ENCODE results near the gene GALP.
"Not testable (repeated sequence)": the region's sequence is repeated elsewhere in the genome, so short reads cannot be mapped to it uniquely, and the experiment has no call there.

The GALP gene

DNA sequence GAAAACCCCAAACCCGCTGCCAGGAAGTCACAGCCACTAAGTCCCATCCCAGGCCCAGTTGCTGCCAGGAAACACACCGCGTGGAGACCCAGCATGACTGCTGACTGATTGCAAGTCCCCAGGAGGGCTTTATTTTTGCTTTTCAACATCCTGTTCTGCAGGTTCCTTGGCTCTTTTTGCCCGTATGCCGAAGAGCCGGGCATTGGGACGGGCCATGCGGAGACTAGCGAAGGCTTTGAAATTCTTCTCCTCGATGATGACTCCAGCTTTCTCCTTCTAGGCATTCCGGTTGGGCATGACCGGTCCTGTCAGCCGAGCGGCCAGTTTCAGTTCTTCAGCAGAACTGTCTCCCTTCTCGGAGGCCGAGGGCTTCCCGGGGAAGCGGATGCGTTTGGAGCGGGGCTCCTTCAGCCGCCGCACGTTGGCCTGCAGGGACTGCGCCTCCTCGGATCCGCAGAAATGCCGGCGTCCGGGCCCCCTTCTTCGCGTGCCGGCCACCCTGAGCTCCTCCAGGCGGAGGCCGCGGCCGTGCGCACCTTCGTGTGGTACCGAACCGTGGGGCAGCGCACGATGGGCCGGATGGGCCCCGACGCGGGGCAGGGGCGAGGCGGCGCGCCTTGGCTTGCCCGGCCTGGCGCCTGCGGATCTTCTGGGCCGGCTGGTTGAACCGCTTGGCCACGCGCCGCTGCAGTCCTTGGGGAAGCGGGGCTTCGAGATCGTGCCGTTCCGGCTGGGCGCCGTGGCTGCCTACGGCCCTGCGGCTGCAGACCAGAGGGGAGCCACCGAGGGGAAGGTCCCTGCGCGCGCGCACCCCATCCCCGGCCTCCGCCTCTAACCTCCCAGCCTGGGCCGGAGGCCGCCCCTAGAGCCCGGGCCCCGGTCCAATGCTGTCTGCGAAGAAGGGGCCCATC lies 41.5 kb downstream of the GALP start:
- TF ChIP-seq, protein P1, sequence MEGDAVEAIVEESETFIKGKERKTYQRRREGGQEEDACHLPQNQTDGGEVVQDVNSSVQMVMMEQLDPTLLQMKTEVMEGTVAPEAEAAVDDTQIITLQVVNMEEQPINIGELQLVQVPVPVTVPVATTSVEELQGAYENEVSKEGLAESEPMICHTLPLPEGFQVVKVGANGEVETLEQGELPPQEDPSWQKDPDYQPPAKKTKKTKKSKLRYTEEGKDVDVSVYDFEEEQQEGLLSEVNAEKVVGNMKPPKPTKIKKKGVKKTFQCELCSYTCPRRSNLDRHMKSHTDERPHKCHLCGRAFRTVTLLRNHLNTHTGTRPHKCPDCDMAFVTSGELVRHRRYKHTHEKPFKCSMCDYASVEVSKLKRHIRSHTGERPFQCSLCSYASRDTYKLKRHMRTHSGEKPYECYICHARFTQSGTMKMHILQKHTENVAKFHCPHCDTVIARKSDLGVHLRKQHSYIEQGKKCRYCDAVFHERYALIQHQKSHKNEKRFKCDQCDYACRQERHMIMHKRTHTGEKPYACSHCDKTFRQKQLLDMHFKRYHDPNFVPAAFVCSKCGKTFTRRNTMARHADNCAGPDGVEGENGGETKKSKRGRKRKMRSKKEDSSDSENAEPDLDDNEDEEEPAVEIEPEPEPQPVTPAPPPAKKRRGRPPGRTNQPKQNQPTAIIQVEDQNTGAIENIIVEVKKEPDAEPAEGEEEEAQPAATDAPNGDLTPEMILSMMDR (conservative IDR thresholded peaks at IDR 0.05) = no peak
- no peak for TF ChIP-seq ZFX (IDR thresholded peaks at IDR 0.05)
- H3K27ac ChIP-seq = no peak overlapping the region

DNA sequence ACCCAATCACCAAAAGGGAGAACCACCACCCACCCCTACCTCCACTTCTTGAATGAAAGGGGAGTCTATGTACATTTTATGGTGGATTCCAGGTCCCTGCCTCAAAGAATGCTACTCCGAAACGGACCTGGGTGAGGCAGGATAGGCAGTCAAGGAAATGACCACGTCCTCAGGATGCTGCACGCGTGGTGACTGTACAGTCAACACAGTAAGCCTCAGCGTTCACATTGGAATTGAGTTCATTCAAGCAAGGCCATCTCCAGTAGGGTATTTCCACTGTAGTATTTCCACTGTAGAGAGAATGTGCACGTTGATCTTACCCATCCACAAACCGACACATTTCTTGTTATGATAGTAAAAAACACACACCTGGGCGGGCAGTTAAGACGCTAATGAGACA lies 43.2 kb downstream of the GALP start:
- H3K27ac ChIP-seq = no peak overlapping the region
- TF ChIP-seq, protein P1 (conservative IDR thresholded peaks at IDR 0.05) = no peak
- TF ChIP-seq ZFX (IDR thresholded peaks at IDR 0.05) = no peak

DNA sequence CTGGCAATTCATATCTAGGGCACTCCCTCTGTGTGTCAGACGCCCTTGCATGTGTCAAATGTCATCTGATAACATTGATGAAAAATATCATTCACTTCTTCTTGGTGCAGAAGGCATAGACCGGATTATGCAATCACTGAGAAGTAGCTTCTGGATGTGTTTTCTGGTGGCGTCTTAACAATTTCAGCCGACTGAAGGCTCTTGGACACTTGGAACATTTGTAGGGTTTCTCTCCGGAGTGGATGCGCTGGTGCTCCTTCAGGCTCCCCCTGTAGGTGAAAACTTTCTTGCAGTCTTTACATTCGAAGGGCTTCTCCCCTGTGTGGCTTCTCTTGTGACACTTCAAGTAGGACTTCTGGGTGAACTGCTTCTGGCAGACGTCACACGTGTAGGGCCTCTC lies 45.6 kb downstream of the GALP start:
- not testable (repeated sequence) for H3K27ac ChIP-seq
- TF ChIP-seq, protein P1 (conservative IDR thresholded peaks at IDR 0.05) = peak; percentile 55

DNA sequence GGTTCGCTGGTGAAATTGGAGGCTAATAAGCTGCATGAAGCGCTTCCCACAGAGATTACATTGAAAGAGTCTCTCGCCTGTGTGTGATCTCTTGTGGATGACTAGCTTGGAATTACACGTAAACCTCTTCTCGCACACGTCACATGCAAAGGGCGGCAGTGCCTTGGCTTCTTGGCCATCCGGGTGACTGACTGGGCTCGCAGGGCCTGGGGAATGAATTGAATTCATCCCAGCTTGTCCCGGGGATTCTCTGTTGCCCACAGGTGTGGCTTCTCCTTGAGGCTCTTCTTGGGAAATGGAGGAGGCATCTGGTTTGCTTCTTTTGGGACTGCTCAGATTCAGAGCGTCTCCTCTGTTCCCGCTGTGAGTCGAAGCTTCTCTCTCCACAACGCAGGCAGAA lies 46.0 kb downstream of the GALP start:
- H3K27ac ChIP-seq = no peak overlapping the region

DNA sequence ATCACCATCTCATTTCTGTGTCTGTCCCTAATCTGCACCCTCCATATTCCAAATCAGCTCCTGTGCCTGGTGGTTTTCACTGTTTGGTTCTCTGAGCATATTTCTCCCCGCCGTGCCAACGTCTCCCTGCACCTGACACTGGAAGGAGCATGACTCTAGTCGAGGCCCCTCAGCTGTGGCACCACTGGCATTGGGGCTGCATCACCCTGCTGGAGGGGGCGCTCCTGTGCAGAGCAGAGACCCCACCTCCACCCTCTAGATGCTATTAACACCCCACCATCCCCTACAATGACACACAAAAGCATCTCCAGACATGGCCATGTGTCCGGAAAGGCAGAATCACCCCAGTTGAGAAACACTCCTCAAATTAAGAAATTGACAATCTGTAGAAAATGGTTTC lies 47.1 kb downstream of the GALP start:
- TF ChIP-seq, protein P1 (conservative IDR thresholded peaks at IDR 0.05) = no peak
- no peak overlapping the region for H3K27ac ChIP-seq

More for the DNA sequence above, 46.0 kb downstream of the GALP start:
- TF ChIP-seq, protein P1 (conservative IDR thresholded peaks at IDR 0.05) = peak; percentile 29; the same call in 1 of the 2 replicates
- no peak for TF ChIP-seq ZFX (IDR thresholded peaks at IDR 0.05)

DNA sequence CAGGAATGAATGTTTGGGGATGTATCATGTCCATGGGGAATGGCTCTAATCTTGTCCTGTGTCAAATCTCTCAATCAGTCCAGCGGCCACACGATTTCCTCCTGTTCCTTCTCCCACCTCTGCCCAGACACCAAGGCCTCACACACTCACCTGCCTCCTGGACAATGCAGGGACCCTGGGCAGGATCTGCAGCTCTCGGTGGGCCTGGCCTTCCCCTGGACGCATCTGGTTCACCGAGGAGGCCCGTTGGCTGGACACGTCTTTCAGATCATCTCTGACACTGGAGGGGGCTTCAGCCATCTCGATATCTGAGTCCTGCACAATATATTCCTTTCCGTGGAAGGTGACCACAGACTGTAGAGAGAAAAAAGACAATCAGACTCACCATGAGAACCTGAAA lies 47.7 kb downstream of the GALP start:
- H3K27ac ChIP-seq = no peak overlapping the region
- TF ChIP-seq, protein P1 (conservative IDR thresholded peaks at IDR 0.05) = no peak
- TF ChIP-seq ZFX (IDR thresholded peaks at IDR 0.05) = no peak
